Measurements from ENCODE around the gene SNRNP48. TPM values are rescaled to one million over a fixed set of nuclear protein-coding genes. Genes with fewer than 3 reads are reported as not detected.

The SNRNP48 gene
- total RNA-seq, 1 experiment from 2014 or later = 13.7 TPM

GRCh38 chr6:7579851-7580250 is 10.1 kb upstream of the SNRNP48 start:
- no peak overlapping the region for H3K4me2 ChIP-seq (ENCODE audit: low read depth, low read length, poor library complexity, severe bottlenecking)
- H3K4me1 ChIP-seq (ENCODE audit: low read length) = peaks cover 4% of the 10 kb centered on the region; the same call in 1 of the 2 replicates
- H3K27ac ChIP-seq (ENCODE audit: low read length) = no peak overlapping the region
- H3K79me2 ChIP-seq (ENCODE audit: low read length) = no peaks in the 10 kb centered on the region
- DNase-seq = no peak
- no peaks in the 10 kb centered on the region for H3K9me2 ChIP-seq (replicated peaks; ENCODE audit: insufficient read depth, low read length)
- no peak overlapping the region for H2AFZ ChIP-seq (ENCODE audit: low read length)
- no peaks in the 10 kb centered on the region for H3K36me3 ChIP-seq (ENCODE audit: insufficient read depth, low read length)
- no peak overlapping the region for H3K9ac ChIP-seq (ENCODE audit: low read length)
- H3K4me3 ChIP-seq (ENCODE audit: low read length) = no peak overlapping the region
- no peaks in the 10 kb centered on the region for H4K20me1 ChIP-seq (ENCODE audit: insufficient read depth, low read depth, low read length)
- no peaks in the 10 kb centered on the region for H3K9me3 ChIP-seq (ENCODE audit: low read length)
- H3K27me3 ChIP-seq (ENCODE audit: low read length) = no peaks in the 10 kb centered on the region

- Histone ChIP-seq H3K4me2 (ENCODE audit: low read depth, low read length, poor library complexity, severe bottlenecking) (no peak overlapping the region), H3K9me2 (replicated peaks; ENCODE audit: insufficient read depth, low read length) (no peaks in the 10 kb centered on the region), H3K4me3 (ENCODE audit: low read length) (no peak overlapping the region), H3K4me1 (ENCODE audit: low read length) (peaks cover 4% of the 10 kb centered on the region; the same call in 1 of the 2 replicates), H3K27me3 (ENCODE audit: low read length) (no peaks in the 10 kb centered on the region), H2AFZ (ENCODE audit: low read length) (no peak overlapping the region), H3K9me3 (ENCODE audit: low read length) (no peaks in the 10 kb centered on the region), H3K9ac (ENCODE audit: low read length) (no peak overlapping the region), H3K27ac (ENCODE audit: low read length) (no peak overlapping the region), H3K36me3 (ENCODE audit: insufficient read depth, low read length) (no peaks in the 10 kb centered on the region), H4K20me1 (ENCODE audit: insufficient read depth, low read depth, low read length) (no peaks in the 10 kb centered on the region), H3K79me2 (ENCODE audit: low read length) (no peaks in the 10 kb centered on the region)
- no peak for DNase-seq
Measured at GRCh38 chr6:7580537-7580926, 9.5 kb upstream of the SNRNP48 start.

GRCh38 chr6:7580927-7581618 is 8.9 kb upstream of the SNRNP48 start:
- Histone ChIP-seq H3K9me2 (replicated peaks; ENCODE audit: insufficient read depth, low read length) (no peaks in the 10 kb centered on the region), H3K9me3 (ENCODE audit: low read length) (no peaks in the 10 kb centered on the region), H3K4me1 (ENCODE audit: low read length) (peaks cover 4% of the 10 kb centered on the region; the same call in 1 of the 2 replicates), H4K20me1 (ENCODE audit: insufficient read depth, low read depth, low read length) (no peaks in the 10 kb centered on the region), H3K4me2 (ENCODE audit: low read depth, low read length, poor library complexity, severe bottlenecking) (no peak overlapping the region), H3K4me3 (ENCODE audit: low read length) (no peak overlapping the region), H2AFZ (ENCODE audit: low read length) (no peak overlapping the region), H3K9ac (ENCODE audit: low read length) (no peak overlapping the region), H3K36me3 (ENCODE audit: insufficient read depth, low read length) (no peaks in the 10 kb centered on the region), H3K27ac (ENCODE audit: low read length) (no peak overlapping the region), H3K27me3 (ENCODE audit: low read length) (no peaks in the 10 kb centered on the region), H3K79me2 (ENCODE audit: low read length) (no peaks in the 10 kb centered on the region)
- DNase-seq = no peak

- Histone ChIP-seq H2AFZ (ENCODE audit: low read length) (no peak overlapping the region), H3K27ac (ENCODE audit: low read length) (no peak overlapping the region), H3K9ac (ENCODE audit: low read length) (no peak overlapping the region), H3K79me2 (ENCODE audit: low read length) (peaks cover 4% of the 10 kb centered on the region), H4K20me1 (ENCODE audit: insufficient read depth, low read depth, low read length) (peaks cover under 1% of the 10 kb centered on the region; the same call in 1 of the 2 replicates), H3K4me3 (ENCODE audit: low read length) (no peak overlapping the region), H3K36me3 (ENCODE audit: insufficient read depth, low read length) (no peaks in the 10 kb centered on the region), H3K27me3 (ENCODE audit: low read length) (no peaks in the 10 kb centered on the region), H3K9me3 (ENCODE audit: low read length) (no peaks in the 10 kb centered on the region), H3K4me1 (ENCODE audit: low read length) (peaks cover 8% of the 10 kb centered on the region), H3K9me2 (replicated peaks; ENCODE audit: insufficient read depth, low read length) (no peaks in the 10 kb centered on the region), H3K4me2 (ENCODE audit: low read depth, low read length, poor library complexity, severe bottlenecking) (no peak overlapping the region)
- no peak for DNase-seq
Measured at GRCh38 chr6:7585287-7585930, 4.6 kb upstream of the SNRNP48 start.

- H3K79me2 ChIP-seq (ENCODE audit: low read length) = peaks cover 27% of the 10 kb centered on the region
- no peaks in the 10 kb centered on the region for H3K9me2 ChIP-seq (replicated peaks; ENCODE audit: insufficient read depth, low read length)
- no peak overlapping the region for H3K9ac ChIP-seq (ENCODE audit: low read length)
- H3K9me3 ChIP-seq (ENCODE audit: low read length) = no peaks in the 10 kb centered on the region
- no peaks in the 10 kb centered on the region for H3K36me3 ChIP-seq (ENCODE audit: insufficient read depth, low read length)
- no peaks in the 10 kb centered on the region for H3K27me3 ChIP-seq (ENCODE audit: low read length)
- no peak overlapping the region for H3K4me3 ChIP-seq (ENCODE audit: low read length)
- no peak overlapping the region for H3K4me2 ChIP-seq (ENCODE audit: low read depth, low read length, poor library complexity, severe bottlenecking)
- DNase-seq = no peak
- H2AFZ ChIP-seq (ENCODE audit: low read length) = no peak overlapping the region
- peaks cover 23% of the 10 kb centered on the region for H3K4me1 ChIP-seq (ENCODE audit: low read length)
- H4K20me1 ChIP-seq (ENCODE audit: insufficient read depth, low read depth, low read length) = peaks cover 8% of the 10 kb centered on the region; the same call in 1 of the 2 replicates
- no peak overlapping the region for H3K27ac ChIP-seq (ENCODE audit: low read length)
Measured at GRCh38 chr6:7587631-7588100, 2.3 kb upstream of the SNRNP48 start.

- DNase-seq = no peak
- no peak overlapping the region for H3K9ac ChIP-seq (ENCODE audit: low read length)
- H3K4me1 ChIP-seq (ENCODE audit: low read length) = peaks cover 23% of the 10 kb centered on the region
- peaks cover 8% of the 10 kb centered on the region; the same call in 1 of the 2 replicates for H4K20me1 ChIP-seq (ENCODE audit: insufficient read depth, low read depth, low read length)
- no peaks in the 10 kb centered on the region for H3K9me3 ChIP-seq (ENCODE audit: low read length)
- peaks cover 34% of the 10 kb centered on the region for H3K79me2 ChIP-seq (ENCODE audit: low read length)
- H3K36me3 ChIP-seq (ENCODE audit: insufficient read depth, low read length) = 0 out of 2 replicates have a peak, but pooled peaks cover 4% of the 10 kb centered on the region
- no peak overlapping the region for H3K27ac ChIP-seq (ENCODE audit: low read length)
- no peak overlapping the region for H3K4me2 ChIP-seq (ENCODE audit: low read depth, low read length, poor library complexity, severe bottlenecking)
- no peaks in the 10 kb centered on the region for H3K9me2 ChIP-seq (replicated peaks; ENCODE audit: insufficient read depth, low read length)
- no peaks in the 10 kb centered on the region for H3K27me3 ChIP-seq (ENCODE audit: low read length)
- H2AFZ ChIP-seq (ENCODE audit: low read length) = no peak overlapping the region
- no peak overlapping the region for H3K4me3 ChIP-seq (ENCODE audit: low read length)
Measured at GRCh38 chr6:7588506-7588905, 1.5 kb upstream of the SNRNP48 start.

- H4K20me1 ChIP-seq (ENCODE audit: insufficient read depth, low read depth, low read length) = peaks cover 8% of the 10 kb centered on the region; the same call in 1 of the 2 replicates
- H3K79me2 ChIP-seq (ENCODE audit: low read length) = peaks cover 34% of the 10 kb centered on the region
- H3K27me3 ChIP-seq (ENCODE audit: low read length) = no peaks in the 10 kb centered on the region
- peak overlapping the region; percentile 90 for H3K4me3 ChIP-seq (ENCODE audit: low read length)
- H3K9ac ChIP-seq (ENCODE audit: low read length) = peak overlapping the region; percentile 97
- H2AFZ ChIP-seq (ENCODE audit: low read length) = peak overlapping the region; percentile 90
- no peaks in the 10 kb centered on the region for H3K9me2 ChIP-seq (replicated peaks; ENCODE audit: insufficient read depth, low read length)
- peak overlapping the region; percentile 76 for H3K4me2 ChIP-seq (ENCODE audit: low read depth, low read length, poor library complexity, severe bottlenecking)
- no peak for DNase-seq
- H3K36me3 ChIP-seq (ENCODE audit: insufficient read depth, low read length) = peaks cover 6% of the 10 kb centered on the region; the same call in 1 of the 2 replicates
- no peak overlapping the region for H3K27ac ChIP-seq (ENCODE audit: low read length)
- H3K9me3 ChIP-seq (ENCODE audit: low read length) = no peaks in the 10 kb centered on the region
- H3K4me1 ChIP-seq (ENCODE audit: low read length) = peaks cover 23% of the 10 kb centered on the region
Measured at GRCh38 chr6:7589221-7589620, 777 bp upstream of the SNRNP48 start.

GRCh38 chr6:7590918-7591302 is 912 bp downstream of the SNRNP48 start:
- H3K9me2 ChIP-seq (replicated peaks; ENCODE audit: insufficient read depth, low read length) = no peaks in the 10 kb centered on the region
- peak overlapping the region; percentile 90 for H3K4me3 ChIP-seq (ENCODE audit: low read length)
- H3K36me3 ChIP-seq (ENCODE audit: insufficient read depth, low read length) = peaks cover 20% of the 10 kb centered on the region; the same call in 1 of the 2 replicates
- H3K27me3 ChIP-seq (ENCODE audit: low read length) = no peaks in the 10 kb centered on the region
- peak overlapping the region; percentile 76 for H3K4me2 ChIP-seq (ENCODE audit: low read depth, low read length, poor library complexity, severe bottlenecking)
- no peak overlapping the region for H3K27ac ChIP-seq (ENCODE audit: low read length)
- H3K4me1 ChIP-seq (ENCODE audit: low read length) = peaks cover 23% of the 10 kb centered on the region
- no peak for DNase-seq
- H2AFZ ChIP-seq (ENCODE audit: low read length) = no peak overlapping the region
- H3K79me2 ChIP-seq (ENCODE audit: low read length) = peaks cover 37% of the 10 kb centered on the region
- no peaks in the 10 kb centered on the region for H3K9me3 ChIP-seq (ENCODE audit: low read length)
- peaks cover 8% of the 10 kb centered on the region; the same call in 1 of the 2 replicates for H4K20me1 ChIP-seq (ENCODE audit: insufficient read depth, low read depth, low read length)
- H3K9ac ChIP-seq (ENCODE audit: low read length) = peak overlapping the region; percentile 97
